GM23338 (cell line): ENCODE data around the gene ASXL2. TPM values are rescaled to one million over a fixed set of nuclear protein-coding genes. Genes with fewer than 3 reads are reported as not detected.

ENCODE experiments used
- ATAC-seq: fragments of 200-7000 bp; cut with Tn5 transposase; 3 replicates; pipeline ENCODE4 v1.9.1; 2020
- DNase-seq: peaks from one replicate; pipeline ENCODE4 v3.0.0-alpha.2; 2015; ENCODE audit warnings: low spot score
- H2AFZ ChIP-seq: fragments of 200-600 bp; sonication (generic); 2 replicates; pipeline ENCODE4 v1.8.0; 2016; ENCODE audit warnings: antibody characterized with exemption, mild to moderate bottlenecking, moderate library complexity
- H3F3A ChIP-seq: fragments of 200-600 bp; sonication (generic); replicated peaks from 2 replicates; pipeline ENCODE4 v1.8.0; 2017; ENCODE audit warnings: antibody characterized with exemption, mixed run types, low read depth
- H3K27ac ChIP-seq: fragments of 200-600 bp; sonication (generic); 2 replicates; pipeline ENCODE4 v1.6.1; 2016; ENCODE audit warnings: low read depth
- H3K27me3 ChIP-seq: fragments of 200-600 bp; sonication (generic); 2 replicates; pipeline ENCODE4 v1.8.0; 2016; ENCODE audit warnings: mild to moderate bottlenecking, mixed run types, moderate library complexity; ENCODE audit not compliant: insufficient read depth
- H3K36me3 ChIP-seq: fragments of 200-600 bp; sonication (generic); 2 replicates; pipeline ENCODE4 v1.8.0; 2016; ENCODE audit warnings: mild to moderate bottlenecking; ENCODE audit not compliant: insufficient read depth
- H3K4me1 ChIP-seq: fragments of 200-600 bp; sonication (generic); 2 replicates; pipeline ENCODE4 v1.8.0; 2016; ENCODE audit warnings: mild to moderate bottlenecking, moderate library complexity; ENCODE audit not compliant: insufficient read depth
- H3K4me2 ChIP-seq: fragments of 200-600 bp; sonication (generic); 2 replicates; pipeline ENCODE4 v1.7.1; 2017; ENCODE audit warnings: mixed run types
- H3K4me3 ChIP-seq: fragments of 200-600 bp; sonication (generic); 2 replicates; pipeline ENCODE4 v1.6.1; 2016; ENCODE audit warnings: mixed run types
- H3K79me2 ChIP-seq: fragments of 200-600 bp; sonication (generic); replicated peaks from 2 replicates; pipeline ENCODE4 v1.8.0; 2017; ENCODE audit warnings: mild to moderate bottlenecking; ENCODE audit not compliant: insufficient read depth
- H3K9me2 ChIP-seq: fragments of 200-600 bp; sonication (generic); 2 replicates; pipeline ENCODE4 v1.8.0; 2017; ENCODE audit not compliant: insufficient read depth
- H4K20me1 ChIP-seq: fragments of 200-600 bp; sonication (generic); replicated peaks from 2 replicates; pipeline ENCODE4 v1.8.0; 2017; ENCODE audit warnings: mild to moderate bottlenecking; ENCODE audit not compliant: insufficient read depth
- H3K27ac Mint-ChIP-seq: 2 replicates; pipeline ENCODE4 v1.8.0; 2020; ENCODE audit warnings: inconsistent platforms, mild to moderate bottlenecking, moderate library complexity, mixed read lengths
- H3K27me3 Mint-ChIP-seq: 3 replicates; pipeline ENCODE4 v1.8.0; 2022; ENCODE audit warnings: low read depth, mild to moderate bottlenecking, moderate library complexity, mixed read lengths, inconsistent platforms; ENCODE audit not compliant: insufficient read depth, poor library complexity
- H3K36me3 Mint-ChIP-seq: 3 replicates; pipeline ENCODE4 v1.8.0; 2021; ENCODE audit warnings: low read depth, mild to moderate bottlenecking, inconsistent platforms, moderate library complexity, mixed read lengths
- H3K4me1 Mint-ChIP-seq: 3 replicates; pipeline ENCODE4 v1.8.0; 2020; ENCODE audit warnings: mild to moderate bottlenecking, inconsistent platforms, mixed read lengths
- H3K4me3 Mint-ChIP-seq: 3 replicates; pipeline ENCODE4 v1.8.0; 2021; ENCODE audit warnings: moderate library complexity, mild to moderate bottlenecking, inconsistent platforms, mixed read lengths
- H3K9me3 Mint-ChIP-seq: 3 replicates; pipeline ENCODE4 v1.8.0; 2020; ENCODE audit warnings: moderate library complexity, mild to moderate bottlenecking, inconsistent platforms, mixed read lengths
- CREB1 ChIP-seq: fragments of 250-450 bp; sonication (Bioruptor Pico); IDR thresholded peaks from 2 replicates; pipeline ENCODE4 v1.5.0; 2020; ENCODE audit warnings: low read depth, mild to moderate bottlenecking, moderate library complexity
- CTCF ChIP-seq, 2 experiments: fragments of 200-600 bp in 1 of 2; sonication (generic) in 1 of 2; conservative IDR thresholded peaks; 2 replicates each; pipeline versions ENCODE4 v1.5.1 to v1.6.1; 2016 to 2017; ENCODE audit warnings: antibody characterized with exemption in 2 of 2, low read depth in 2 of 2, mild to moderate bottlenecking in 2 of 2, moderate library complexity in 1 of 2
- ETS1 ChIP-seq: IDR thresholded peaks from 2 replicates; pipeline ENCODE4 v1.6.1; 2016; ENCODE audit warnings: antibody characterized with exemption
- EZH2 ChIP-seq: fragments of 200-600 bp; sonication (generic); IDR thresholded peaks from one replicate; pipeline ENCODE4 v1.8.0; 2017; ENCODE audit warnings: antibody characterized with exemption, mild to moderate bottlenecking, low read depth; ENCODE audit not compliant: unreplicated experiment
- EZH2phosphoT487 ChIP-seq: fragments of 200-600 bp; sonication (generic); IDR thresholded peaks from one replicate; pipeline ENCODE4 v1.8.1; 2018; ENCODE audit warnings: antibody characterized with exemption; ENCODE audit not compliant: unreplicated experiment
- JUNB ChIP-seq: IDR thresholded peaks from one replicate; pipeline ENCODE4 v1.6.1; 2016; ENCODE audit warnings: antibody characterized with exemption; ENCODE audit not compliant: unreplicated experiment
- NANOG ChIP-seq: IDR thresholded peaks from 2 replicates; pipeline ENCODE4 v1.6.1; 2016; ENCODE audit warnings: antibody characterized with exemption, borderline replicate concordance
- POLR2AphosphoS5 ChIP-seq: IDR thresholded peaks from 2 replicates; pipeline ENCODE4 v1.6.1; 2016; ENCODE audit warnings: antibody characterized with exemption, low read depth
- REST ChIP-seq: IDR thresholded peaks from one replicate; pipeline ENCODE4 v1.6.1; 2018; ENCODE audit warnings: antibody characterized with exemption; ENCODE audit not compliant: unreplicated experiment
- ZNF114 ChIP-seq: fragments of 250-450 bp; sonication (Bioruptor Pico); IDR thresholded peaks from 2 replicates; pipeline ENCODE4 v1.5.0; 2020; ENCODE audit warnings: mild to moderate bottlenecking, moderate library complexity
- ZNF331 ChIP-seq: fragments of 250-450 bp; sonication (Bioruptor Pico); IDR thresholded peaks from 2 replicates; pipeline ENCODE4 v1.5.0; 2020; ENCODE audit warnings: low read depth, mild to moderate bottlenecking, moderate library complexity
- polyA plus RNA-seq: library from polyadenylated mRNA; unstranded; fragments of >200 nt; fragmentation: Nextera tagmentation; extraction: Ambion mirVana; gene quantifications from 2 replicates; pipeline ENCODE4 v1.2.1, GENCODE V29; 2016
- total RNA-seq: library from RNA; depleted of rRNA; stranded (reverse); fragments of >200 nt; shearing (Covaris generic); gene quantifications from 2 replicates; pipeline ENCODE4 v1.2.3, GENCODE V29; 2014

Gene ASXL2
- total and polyA plus RNA-seq, 2 experiments from 2014 or later = 7.0 to 21.8 TPM

- H3K4me3 Mint-ChIP-seq = no peak overlapping the region
- Histone ChIP-seq H3K4me2 (no peak overlapping the region), H3K4me3 (no peak overlapping the region), H2AFZ (no peak overlapping the region), H3F3A (no peaks in the 10 kb centered on the region), H3K4me1 (no peaks in the 10 kb centered on the region), H4K20me1 (peaks cover 5% of the 10 kb centered on the region; the same call in 1 of the 2 replicates), H3K36me3 (no peaks in the 10 kb centered on the region), H3K27me3 (no peaks in the 10 kb centered on the region), H3K79me2 (peaks cover 62% of the 10 kb centered on the region; the same call in 1 of the 2 replicates), H3K27ac (no peak overlapping the region), H3K9me2 (no peaks in the 10 kb centered on the region)
- ATAC-seq = no peak
- TF ChIP-seq EZH2 (no peak), CREB1 (CRISPR knock-in tag) (no peak), REST (no peak), ETS1 (no peak), ZNF114 (no peak), ZNF331 (CRISPR knock-in tag) (no peak)
- no peak overlapping the region for H3K27ac Mint-ChIP-seq
- peaks cover 10% of the 10 kb centered on the region for H3K9me3 Mint-ChIP-seq
- peaks cover 1% of the 10 kb centered on the region for H3K27me3 Mint-ChIP-seq
- no peak for DNase-seq
- peaks cover 4% of the 10 kb centered on the region; the same call in 1 of the 3 replicates for H3K4me1 Mint-ChIP-seq
- H3K36me3 Mint-ChIP-seq = peaks cover 34% of the 10 kb centered on the region
Measured at GRCh38 chr2:25832897-25833296, 45.4 kb downstream of the ASXL2 start.

GRCh38 chr2:25831746-25832449 is 46.4 kb downstream of the ASXL2 start:
- H3K27me3 Mint-ChIP-seq = peaks cover 1% of the 10 kb centered on the region
- H3K36me3 Mint-ChIP-seq = peaks cover 34% of the 10 kb centered on the region
- Histone ChIP-seq H3K27me3 (no peaks in the 10 kb centered on the region), H3K4me2 (no peak overlapping the region), H3K79me2 (peaks cover 62% of the 10 kb centered on the region; the same call in 1 of the 2 replicates), H3K4me1 (no peaks in the 10 kb centered on the region), H3K9me2 (no peaks in the 10 kb centered on the region), H3F3A (no peaks in the 10 kb centered on the region), H3K4me3 (no peak overlapping the region), H3K27ac (no peak overlapping the region), H4K20me1 (0 out of 2 replicates have a peak, but pooled peaks cover 5% of the 10 kb centered on the region), H2AFZ (no peak overlapping the region), H3K36me3 (no peaks in the 10 kb centered on the region)
- H3K4me1 Mint-ChIP-seq = peaks cover 4% of the 10 kb centered on the region; the same call in 1 of the 3 replicates
- DNase-seq = no peak
- no peak overlapping the region for H3K27ac Mint-ChIP-seq
- peaks cover 10% of the 10 kb centered on the region for H3K9me3 Mint-ChIP-seq
- ATAC-seq = no peak
- H3K4me3 Mint-ChIP-seq = no peak overlapping the region
- TF ChIP-seq NANOG (no peak), JUNB (no peak), CREB1 (CRISPR knock-in tag) (no peak), POLR2AphosphoS5 (no peak), ZNF114 (no peak), CTCF (conservative IDR thresholded peaks at IDR 0.05; ENCODE audit: low read depth in 2 of 2) (no peak), EZH2phosphoT487 (no peak)
